ENCODE measurements around the gene C2CD4A. TPM values are rescaled to one million over a fixed set of nuclear protein-coding genes. Genes with fewer than 3 reads are reported as not detected.

The C2CD4A gene
- total RNA-seq, 1 experiment from 2014 or later: not detected

- Histone ChIP-seq H3K27me3 (ENCODE audit: control insufficient read depth, insufficient read depth, low read length) (no peaks in the 10 kb centered on the region), H3K4me3 (ENCODE audit: insufficient read depth, low read depth, low read length) (no peak overlapping the region), H3K36me3 (replicated peaks; ENCODE audit: control insufficient read depth, insufficient read depth, low read length) (no peaks in the 10 kb centered on the region)
- DNase-seq: no peak
Observed at GRCh38 chr15:62053439-62054085, 13.2 kb upstream of the C2CD4A start.

GRCh38 chr15:62054979-62055378 is 11.8 kb upstream of the C2CD4A start:
- Histone ChIP-seq H3K27me3 (ENCODE audit: control insufficient read depth, insufficient read depth, low read length) (peaks cover 6% of the 10 kb centered on the region; the same call in 1 of the 2 replicates), H3K36me3 (replicated peaks; ENCODE audit: control insufficient read depth, insufficient read depth, low read length) (no peaks in the 10 kb centered on the region), H3K4me3 (ENCODE audit: insufficient read depth, low read depth, low read length) (no peak overlapping the region)
- DNase-seq: no peak

GRCh38 chr15:62057341-62057980 is 9.3 kb upstream of the C2CD4A start:
- DNase-seq: no peak
- peaks cover 21% of the 10 kb centered on the region for H3K27me3 ChIP-seq (ENCODE audit: control insufficient read depth, insufficient read depth, low read length)
- no peak overlapping the region for H3K4me3 ChIP-seq (ENCODE audit: insufficient read depth, low read depth, low read length)
- H3K36me3 ChIP-seq (replicated peaks; ENCODE audit: control insufficient read depth, insufficient read depth, low read length): no peaks in the 10 kb centered on the region

- H3K27me3 ChIP-seq (ENCODE audit: control insufficient read depth, insufficient read depth, low read length): peaks cover 25% of the 10 kb centered on the region
- H3K4me3 ChIP-seq (ENCODE audit: insufficient read depth, low read depth, low read length): no peak overlapping the region
- H3K36me3 ChIP-seq (replicated peaks; ENCODE audit: control insufficient read depth, insufficient read depth, low read length): no peaks in the 10 kb centered on the region
- no peak for DNase-seq
Observed at GRCh38 chr15:62058327-62059028, 8.3 kb upstream of the C2CD4A start.

GRCh38 chr15:62059108-62059815 is 7.5 kb upstream of the C2CD4A start:
- Histone ChIP-seq H3K27me3 (ENCODE audit: control insufficient read depth, insufficient read depth, low read length) (peaks cover 29% of the 10 kb centered on the region), H3K36me3 (replicated peaks; ENCODE audit: control insufficient read depth, insufficient read depth, low read length) (no peaks in the 10 kb centered on the region), H3K4me3 (ENCODE audit: insufficient read depth, low read depth, low read length) (peak overlapping the region; percentile 80)
- no peak for DNase-seq

GRCh38 chr15:62059816-62060112 is 7.0 kb upstream of the C2CD4A start:
- DNase-seq: no peak
- peak overlapping the region; percentile 80 for H3K4me3 ChIP-seq (ENCODE audit: insufficient read depth, low read depth, low read length)
- H3K36me3 ChIP-seq (replicated peaks; ENCODE audit: control insufficient read depth, insufficient read depth, low read length): no peaks in the 10 kb centered on the region
- peaks cover 31% of the 10 kb centered on the region for H3K27me3 ChIP-seq (ENCODE audit: control insufficient read depth, insufficient read depth, low read length)

- DNase-seq: peak; percentile 94
- peaks cover 31% of the 10 kb centered on the region for H3K27me3 ChIP-seq (ENCODE audit: control insufficient read depth, insufficient read depth, low read length)
- no peaks in the 10 kb centered on the region for H3K36me3 ChIP-seq (replicated peaks; ENCODE audit: control insufficient read depth, insufficient read depth, low read length)
- peak within 1 kb of the TSS; percentile 80 for H3K4me3 ChIP-seq (ENCODE audit: insufficient read depth, low read depth, low read length)
Observed at GRCh38 chr15:62060113-62060895, 6.5 kb upstream of the C2CD4A start, which contains the start of gene VPS13C. Gene VPS13C, minus strand, starts transcription at chr15:62060447. Its CDS starts 73 bp downstream, at chr15:62060374.

- H3K4me3 ChIP-seq (ENCODE audit: insufficient read depth, low read depth, low read length): peak overlapping the region; percentile 80
- DNase-seq: no peak
- H3K27me3 ChIP-seq (ENCODE audit: control insufficient read depth, insufficient read depth, low read length): peaks cover 33% of the 10 kb centered on the region
- H3K36me3 ChIP-seq (replicated peaks; ENCODE audit: control insufficient read depth, insufficient read depth, low read length): no peaks in the 10 kb centered on the region
Observed at GRCh38 chr15:62060896-62061280, 5.9 kb upstream of the C2CD4A start.

- Histone ChIP-seq H3K4me3 (ENCODE audit: insufficient read depth, low read depth, low read length) (no peak overlapping the region), H3K27me3 (ENCODE audit: control insufficient read depth, insufficient read depth, low read length) (peaks cover 62% of the 10 kb centered on the region), H3K36me3 (replicated peaks; ENCODE audit: control insufficient read depth, insufficient read depth, low read length) (no peaks in the 10 kb centered on the region)
- DNase-seq: no peak
Observed at GRCh38 chr15:62063825-62064635, 2.7 kb upstream of the C2CD4A start.

- DNase-seq: peak; percentile 62
- Histone ChIP-seq H3K36me3 (replicated peaks; ENCODE audit: control insufficient read depth, insufficient read depth, low read length) (no peaks in the 10 kb centered on the region), H3K4me3 (ENCODE audit: insufficient read depth, low read depth, low read length) (peak overlapping the region; percentile 33), H3K27me3 (ENCODE audit: control insufficient read depth, insufficient read depth, low read length) (peaks cover 50% of the 10 kb centered on the region)
Observed at GRCh38 chr15:62067448-62068044, 769 bp downstream of the C2CD4A start.

- H3K36me3 ChIP-seq (replicated peaks; ENCODE audit: control insufficient read depth, insufficient read depth, low read length): no peaks in the 10 kb centered on the region
- peak; percentile 80 for DNase-seq
- H3K27me3 ChIP-seq (ENCODE audit: control insufficient read depth, insufficient read depth, low read length): peaks cover 49% of the 10 kb centered on the region
- H3K4me3 ChIP-seq (ENCODE audit: insufficient read depth, low read depth, low read length): peak overlapping the region; percentile 38
Observed at GRCh38 chr15:62068071-62068809, 1.5 kb downstream of the C2CD4A start.

- no peaks in the 10 kb centered on the region for H3K36me3 ChIP-seq (replicated peaks; ENCODE audit: control insufficient read depth, insufficient read depth, low read length)
- peaks cover 45% of the 10 kb centered on the region for H3K27me3 ChIP-seq (ENCODE audit: control insufficient read depth, insufficient read depth, low read length)
- no peak for DNase-seq
- H3K4me3 ChIP-seq (ENCODE audit: insufficient read depth, low read depth, low read length): peak overlapping the region; percentile 38
Observed at GRCh38 chr15:62068810-62069167, 2.0 kb downstream of the C2CD4A start.

GRCh38 chr15:62069551-62069950 is 2.8 kb downstream of the C2CD4A start:
- peaks cover 42% of the 10 kb centered on the region for H3K27me3 ChIP-seq (ENCODE audit: control insufficient read depth, insufficient read depth, low read length)

More at GRCh38 chr15:62069551-62069950, 2.8 kb downstream of the C2CD4A start:
- Histone ChIP-seq H3K4me3 (ENCODE audit: insufficient read depth, low read depth, low read length) (no peak overlapping the region), H3K36me3 (replicated peaks; ENCODE audit: control insufficient read depth, insufficient read depth, low read length) (no peaks in the 10 kb centered on the region)
- no peak for DNase-seq

Measured in H7 (cell line).